ENCODE data around the gene DDO. TPM values are rescaled to one million over a fixed set of nuclear protein-coding genes. Genes with fewer than 3 reads are reported as not detected.

Gene DDO
- total RNA-seq, 1 experiment from 2014 or later = not detected

- Histone ChIP-seq H3K4me1 (ENCODE audit: insufficient read depth, low read length, poor library complexity, severe bottlenecking) (no peaks in the 10 kb centered on the region), H3K36me3 (ENCODE audit: insufficient read depth, low read length, poor library complexity, severe bottlenecking) (no peaks in the 10 kb centered on the region), H3K9me3 (ENCODE audit: low read depth, low read length, poor library complexity, severe bottlenecking) (no peaks in the 10 kb centered on the region), H3K4me3 (ENCODE audit: low read depth, low read length, poor library complexity, severe bottlenecking) (no peak overlapping the region), H3K27ac (ENCODE audit: low read depth, low read length, poor library complexity, severe bottlenecking) (no peak overlapping the region), H3K27me3 (replicated peaks; ENCODE audit: insufficient read depth, low read depth, low read length, poor library complexity) (no peaks in the 10 kb centered on the region)
- ChIA-PET CTCF (no interaction called here), POLR2A (ENCODE audit: low non-redundant PET) (no interaction called here)
- TF ChIP-seq EZH2 (IDR thresholded peaks at IDR 0.05; ENCODE audit: borderline replicate concordance, low read depth, low read length, poor library complexity, severe bottlenecking) (no peak), CTCF (conservative IDR thresholded peaks at IDR 0.05; ENCODE audit: low read depth, low read length) (no peak)
- DNase-seq (ENCODE audit: low spot score) = no peak
- intact Hi-C loops (cut with micrococcal nuclease; ENCODE audit: unreplicated experiment) = no loop called here
- no TSS peak for BruUV-seq (replicated peaks)
Measured at GRCh38 chr6:110456694-110457093, 41.3 kb upstream of the DDO start.

DNA sequence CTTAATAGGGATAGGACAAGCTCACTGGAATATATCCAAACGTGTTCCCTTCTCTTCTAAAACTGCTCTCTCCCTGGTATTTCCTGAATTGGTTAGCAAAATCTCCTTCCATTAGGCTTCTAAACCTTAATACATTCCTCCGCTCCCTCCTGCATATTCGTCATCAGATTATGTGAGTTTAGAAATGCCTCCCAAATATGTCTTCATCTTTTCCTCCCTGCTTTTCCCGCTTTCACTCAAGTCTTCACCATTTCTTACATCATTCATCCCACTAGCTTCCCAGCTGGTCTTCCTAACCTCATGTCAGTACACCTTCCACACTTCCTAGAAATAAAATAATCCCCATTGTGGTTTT lies 34.1 kb upstream of the DDO start:
- BruUV-seq (replicated peaks) = no TSS peak
- ChIA-PET POLR2A (ENCODE audit: low non-redundant PET) (no interaction called here), CTCF (no interaction called here)
- Histone ChIP-seq H3K27me3 (replicated peaks; ENCODE audit: insufficient read depth, low read depth, low read length, poor library complexity) (no peaks in the 10 kb centered on the region), H3K9me3 (ENCODE audit: low read depth, low read length, poor library complexity, severe bottlenecking) (no peaks in the 10 kb centered on the region), H3K4me3 (ENCODE audit: low read depth, low read length, poor library complexity, severe bottlenecking) (no peak overlapping the region), H3K4me1 (ENCODE audit: insufficient read depth, low read length, poor library complexity, severe bottlenecking) (no peaks in the 10 kb centered on the region), H3K36me3 (ENCODE audit: insufficient read depth, low read length, poor library complexity, severe bottlenecking) (no peaks in the 10 kb centered on the region), H3K27ac (ENCODE audit: low read depth, low read length, poor library complexity, severe bottlenecking) (no peak overlapping the region)
- TF ChIP-seq CTCF (conservative IDR thresholded peaks at IDR 0.05; ENCODE audit: low read depth, low read length) (no peak), EZH2 (IDR thresholded peaks at IDR 0.05; ENCODE audit: borderline replicate concordance, low read depth, low read length, poor library complexity, severe bottlenecking) (no peak)
- no peak for DNase-seq (ENCODE audit: low spot score)
- intact Hi-C loops (cut with micrococcal nuclease; ENCODE audit: unreplicated experiment) = no loop called here

- Histone ChIP-seq H3K4me1 (ENCODE audit: insufficient read depth, low read length, poor library complexity, severe bottlenecking) (no peaks in the 10 kb centered on the region), H3K36me3 (ENCODE audit: insufficient read depth, low read length, poor library complexity, severe bottlenecking) (no peaks in the 10 kb centered on the region), H3K27ac (ENCODE audit: low read depth, low read length, poor library complexity, severe bottlenecking) (no peak overlapping the region), H3K9me3 (ENCODE audit: low read depth, low read length, poor library complexity, severe bottlenecking) (no peaks in the 10 kb centered on the region), H3K4me3 (ENCODE audit: low read depth, low read length, poor library complexity, severe bottlenecking) (no peak overlapping the region), H3K27me3 (replicated peaks; ENCODE audit: insufficient read depth, low read depth, low read length, poor library complexity) (no peaks in the 10 kb centered on the region)
- no TSS peak for BruUV-seq (replicated peaks)
- ChIA-PET POLR2A (ENCODE audit: low non-redundant PET) (interaction anchor here (0.7 kb wide), 1 partner anchor 251 kb away, joined by 3 read pairs; no protein-coding TSS in a partner anchor), CTCF (no interaction called here)
- TF ChIP-seq EZH2 (IDR thresholded peaks at IDR 0.05; ENCODE audit: borderline replicate concordance, low read depth, low read length, poor library complexity, severe bottlenecking) (no peak), CTCF (conservative IDR thresholded peaks at IDR 0.05; ENCODE audit: low read depth, low read length) (no peak)
- intact Hi-C loops (cut with micrococcal nuclease; ENCODE audit: unreplicated experiment) = no loop called here
- no peak for DNase-seq (ENCODE audit: low spot score)
Measured at GRCh38 chr6:110448846-110449540, 33.6 kb upstream of the DDO start.
